WI38 (cell line): ENCODE data around the gene CUX1.

ENCODE experiments used
- H3K4me3 ChIP-seq: 2 replicates; pipeline ENCODE4 v1.5.1; 2011; ENCODE audit warnings: low read depth, mild to moderate bottlenecking, control low read depth, low read length
- CTCF ChIP-seq: IDR thresholded peaks from 2 replicates; pipeline ENCODE4 v1.5.1; 2012; ENCODE audit warnings: low read depth, mild to moderate bottlenecking, control low read depth, low read length

Gene CUX1

DNA sequence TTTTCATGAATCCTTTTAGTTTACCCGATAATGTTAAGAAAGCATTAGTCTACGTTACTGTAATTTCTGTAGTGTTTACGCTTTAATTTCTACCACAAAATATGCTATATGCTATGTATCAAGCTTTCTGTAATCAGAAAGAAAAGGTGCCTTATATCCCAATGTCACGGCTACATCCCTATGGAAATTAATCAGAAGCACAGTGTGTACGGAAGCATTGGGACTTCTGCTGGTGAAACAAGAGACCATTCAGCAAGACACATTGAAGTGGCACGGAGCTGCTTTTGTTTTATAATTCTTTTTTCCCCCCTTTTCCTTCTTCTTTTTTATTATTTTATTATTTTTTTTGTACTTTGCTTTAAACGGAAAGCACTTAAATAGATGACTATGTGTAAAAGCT is 438.1 kb downstream of the CUX1 start:
- TF ChIP-seq CTCF, result no peak
- H3K4me3 ChIP-seq, result no peak overlapping the region

DNA sequence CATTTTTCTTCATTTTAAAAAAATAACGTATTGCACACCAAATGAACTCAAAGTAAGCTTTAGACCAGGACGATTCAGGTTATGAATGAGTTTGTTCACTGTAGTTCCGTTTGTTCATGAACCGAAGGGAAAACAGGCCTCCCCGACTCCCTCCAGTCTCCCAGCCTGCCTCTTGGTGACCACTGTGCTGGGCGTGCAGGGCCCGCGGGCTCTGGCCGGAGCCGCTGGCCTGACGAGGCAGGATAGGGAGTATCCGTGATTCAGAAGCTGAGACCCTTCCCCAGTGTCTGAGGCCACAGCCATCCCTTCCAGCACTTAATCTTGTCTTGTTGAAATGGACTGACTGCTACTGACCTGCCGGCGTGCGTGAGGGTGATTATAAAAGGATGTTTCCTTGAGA is 438.5 kb downstream of the CUX1 start:
- H3K4me3 ChIP-seq, result no peak overlapping the region
- no peak for TF ChIP-seq CTCF

DNA sequence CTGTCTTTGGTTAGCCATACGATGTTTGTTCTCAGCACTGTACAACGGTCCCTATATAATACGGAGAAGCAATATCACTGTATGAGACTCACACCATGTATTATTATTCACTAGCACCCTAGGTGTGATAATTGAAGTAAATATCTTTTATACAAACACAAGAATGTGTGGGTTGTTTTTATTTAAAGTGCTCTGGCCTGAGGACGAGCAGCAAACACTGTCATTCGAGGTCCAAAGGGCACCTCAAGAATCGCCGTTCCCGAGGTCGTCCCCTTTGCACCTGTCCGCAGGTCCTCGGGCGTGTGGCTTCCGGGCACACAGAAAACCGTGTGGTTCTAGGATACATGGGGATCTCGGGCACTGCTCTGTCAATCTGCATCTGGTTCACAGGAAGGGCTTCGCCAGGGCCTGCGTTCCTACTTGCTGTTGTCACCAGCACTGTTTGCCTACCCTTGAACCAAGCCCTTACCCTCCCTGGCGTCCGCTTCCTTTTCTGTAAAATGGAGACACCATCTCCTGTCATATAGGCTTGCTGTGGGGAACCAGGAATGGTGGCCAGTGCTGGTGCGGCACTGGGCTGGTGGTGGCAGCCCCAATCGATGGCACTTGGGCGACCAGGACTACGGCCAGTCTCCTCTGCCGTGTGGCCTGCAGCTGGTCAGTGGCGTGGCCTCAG is 440.8 kb downstream of the CUX1 start:
- H3K4me3 ChIP-seq, result no peak overlapping the region
- no peak for TF ChIP-seq CTCF

GRCh38 chr7:102258749-102259107 is 441.3 kb downstream of the CUX1 start:
- TF ChIP-seq CTCF, result no peak
- no peak overlapping the region for H3K4me3 ChIP-seq

DNA sequence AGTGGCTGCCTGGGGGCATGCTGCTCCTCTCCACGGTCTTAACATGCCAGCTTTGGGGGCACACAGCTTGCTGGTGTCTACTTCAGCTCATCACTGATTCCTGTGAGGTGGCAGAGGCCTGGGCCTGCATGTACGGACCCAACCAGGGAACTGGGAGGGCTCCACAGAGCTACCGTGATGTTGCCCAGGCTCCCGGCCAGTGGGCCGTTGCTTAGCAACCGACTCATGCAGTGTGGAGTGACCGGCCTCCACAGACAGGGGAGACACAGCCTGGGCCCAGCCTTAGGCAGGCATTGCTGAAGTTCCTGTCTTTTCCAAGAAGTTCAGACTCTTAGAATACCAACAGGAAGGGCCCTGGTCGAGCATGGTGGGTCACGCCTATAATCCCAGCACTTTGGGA is 443.4 kb downstream of the CUX1 start:
- TF ChIP-seq CTCF, result no peak
- no peak overlapping the region for H3K4me3 ChIP-seq

- TF ChIP-seq CTCF, result no peak
Measured at GRCh38 chr7:102261451-102261850, 444.0 kb downstream of the CUX1 start.

DNA sequence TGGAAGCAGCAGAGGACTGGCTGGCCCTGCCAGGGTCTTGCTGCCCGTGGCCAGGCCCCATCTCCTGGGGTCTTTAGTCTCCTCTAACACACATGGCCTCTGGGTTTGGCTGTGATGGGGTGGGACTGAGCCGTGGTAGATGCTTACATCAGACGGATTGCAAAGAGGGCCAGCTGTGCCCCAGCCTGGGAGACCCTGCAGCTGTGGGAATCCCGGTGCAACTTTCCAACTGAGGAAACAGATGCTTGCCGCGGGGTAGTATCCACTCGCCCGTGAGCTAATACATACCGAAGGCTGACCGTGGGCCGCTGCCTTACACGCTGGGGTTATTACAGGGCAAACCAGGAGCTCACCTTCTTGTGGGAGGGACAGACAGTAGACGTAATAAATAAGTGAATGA is 445.1 kb downstream of the CUX1 start:
- no peak overlapping the region for H3K4me3 ChIP-seq
- TF ChIP-seq CTCF, result no peak

More at GRCh38 chr7:102261451-102261850, 444.0 kb downstream of the CUX1 start:
- H3K4me3 ChIP-seq, result no peak overlapping the region
